PC-3 (cell line): ENCODE measurements around the gene ANKDD1A.

ENCODE experiments used
- CTCF ChIP-seq: fragments of 300-600 bp; sonication (generic); conservative IDR thresholded peaks from 2 replicates; pipeline ENCODE4 v1.5.1; 2017; ENCODE audit warnings: antibody characterized with exemption, low read depth, mild to moderate bottlenecking, low read length
- EZH2 ChIP-seq: fragments of 300-600 bp; sonication (generic); IDR thresholded peaks from one replicate; pipeline ENCODE4 v1.6.1; 2017; ENCODE audit warnings: antibody characterized with exemption, mild to moderate bottlenecking, low read length; ENCODE audit not compliant: unreplicated experiment
- EZH2phosphoT487 ChIP-seq: fragments of 300-600 bp; sonication (generic); IDR thresholded peaks from 2 replicates; pipeline ENCODE4 v1.6.1; 2018; ENCODE audit warnings: mild to moderate bottlenecking, antibody characterized with exemption, low read length, borderline replicate concordance

- TF ChIP-seq CTCF (no peak), EZH2 (no peak), EZH2phosphoT487 (no peak)
Measured at GRCh38 chr15:64949383-64950186, 37.9 kb downstream of the ANKDD1A start.
